ENCODE measurements around the gene POLA1.

DNA sequence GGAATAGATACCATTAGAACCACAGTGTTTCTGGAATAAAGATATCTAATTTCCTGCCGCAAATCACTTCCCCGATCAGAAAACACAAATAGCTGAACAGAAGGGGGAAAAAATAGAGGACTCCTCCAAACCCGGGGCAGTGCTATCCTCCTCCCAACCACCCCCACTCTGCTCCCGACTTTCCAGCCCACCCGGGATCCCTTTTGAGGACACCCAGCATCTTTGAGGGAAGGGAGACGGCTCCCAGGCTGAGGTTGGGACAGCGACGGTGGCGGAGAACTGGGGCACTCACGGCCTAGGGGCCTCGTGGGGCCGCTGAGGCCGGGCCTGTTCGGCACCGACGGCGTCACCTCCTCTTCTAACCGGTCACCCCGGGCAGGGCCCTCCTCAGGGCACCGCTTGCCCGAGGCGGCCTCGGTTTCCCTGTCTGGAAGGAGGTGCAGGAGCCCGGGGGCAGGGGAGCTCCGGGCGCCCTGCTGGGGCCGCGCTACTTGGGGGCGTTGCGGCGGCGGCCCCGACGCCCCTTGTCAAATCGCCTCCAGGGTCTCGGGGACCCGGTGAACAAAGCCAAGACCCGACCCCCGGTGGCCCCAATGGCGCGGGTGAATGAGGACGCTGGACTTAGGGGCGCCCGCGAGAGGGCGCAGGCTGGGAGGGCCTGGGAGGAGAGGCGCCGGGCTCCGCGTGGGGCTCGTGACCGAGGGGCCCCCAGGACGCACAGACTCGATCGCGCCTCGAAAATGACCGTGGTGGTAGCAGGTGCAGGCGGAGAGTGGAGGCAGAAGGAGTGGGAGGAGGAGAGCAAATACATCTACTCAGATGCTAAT lies 329.0 kb downstream of the POLA1 start:
- no peak for TF ChIP-seq POLR2AphosphoS5 (IDR thresholded peaks at IDR 0.05)
- TF ChIP-seq CTCF (IDR thresholded peaks at IDR 0.05) = no peak
